ENCODE measurements around the gene GAB1. TPM values are rescaled to one million over a fixed set of nuclear protein-coding genes. Genes with fewer than 3 reads are reported as not detected.

Gene GAB1
- total and polyA plus RNA-seq, 2 of the 13 experiments (the other 11 are each of a cell fraction or from before 2014, with no cell fraction given), result 8.7 to 14.7 TPM

GRCh38 chr4:143336781-143337599, at the start of gene GAB1 (continued):
- TF ChIP-seq SIN3A (IDR thresholded peaks at IDR 0.05; ENCODE audit: borderline replicate concordance, low read depth, low read length) (no peak), CERS6 (CRISPR knock-in tag; IDR thresholded peaks at IDR 0.05) (no peak), CSRNP1 (CRISPR knock-in tag; IDR thresholded peaks at IDR 0.05) (peak; percentile 43; the same call in 1 of the 2 replicates), TRIM24 (CRISPR knock-in tag; IDR thresholded peaks at IDR 0.05) (no peak), ZNF850 (CRISPR knock-in tag; conservative IDR thresholded peaks at IDR 0.05) (no peak), POLR2AphosphoS5 (IDR thresholded peaks at IDR 0.05; ENCODE audit: low read depth, low read length) (peak; percentile 37; the same call in 1 of the 2 replicates), ZNF547 (CRISPR knock-in tag; IDR thresholded peaks at IDR 0.05) (peak; percentile 15; the same call in 1 of the 2 replicates), ZNF317 (CRISPR knock-in tag; IDR thresholded peaks at IDR 0.05) (no peak), MLXIP (CRISPR knock-in tag; IDR thresholded peaks at IDR 0.05; ENCODE audit: borderline replicate concordance) (no peak), HOXD1 (CRISPR knock-in tag; IDR thresholded peaks at IDR 0.05) (peak; percentile 13; the same call in 1 of the 2 replicates), YY1 (IDR thresholded peaks at IDR 0.05; ENCODE audit: insufficient read depth, insufficient replicate concordance, low read depth, low read length) (peak; percentile 9), ZIK1 (CRISPR knock-in tag; IDR thresholded peaks at IDR 0.05; ENCODE audit: borderline replicate concordance, low read depth) (peak; percentile 42; the same call in 1 of the 2 replicates), ZNF776 (CRISPR knock-in tag; IDR thresholded peaks at IDR 0.05) (0 out of 2 replicates have a peak, but pooled peaks have one; percentile 25), ZNF280D (CRISPR knock-in tag; IDR thresholded peaks at IDR 0.05) (0 out of 2 replicates have a peak, but pooled peaks have one; percentile 58), ZNF205 (CRISPR knock-in tag; IDR thresholded peaks at IDR 0.05) (peak; percentile 42; the same call in 1 of the 2 replicates), ZNF512B (CRISPR knock-in tag; IDR thresholded peaks at IDR 0.05; ENCODE audit: borderline replicate concordance) (0 out of 2 replicates have a peak, but pooled peaks have one; percentile 9)
